Measurements from ENCODE around the gene KIT. TPM values are rescaled to one million over a fixed set of nuclear protein-coding genes. Genes with fewer than 3 reads are reported as not detected.
"Not testable (repeated sequence)": the region's sequence is repeated elsewhere in the genome, so short reads cannot be mapped to it uniquely, and the experiment has no call there.

KIT gene
- total and polyA plus RNA-seq, 10 of the 15 experiments (the other 5 are each of a cell fraction or from before 2014, with no cell fraction given): 0.01 to 0.03 TPM; not detected in 8

GRCh38 chr4:54637325-54637724, 20.4 kb upstream of the KIT start:
- whole genome bisulfite sequencing (ENCODE audit: insufficient coverage, insufficient replicate concordance, low lambda C conversion rate, missing lambda C conversion rate): 34% methylated on average over 4 of the region's 4 CpGs
- in situ Hi-C loops (cut with MboI): no loop called here
- TF ChIP-seq EED (IDR thresholded peaks at IDR 0.05; ENCODE audit: low read depth): no peak
- TF ChIP-seq FOXK2 (IDR thresholded peaks at IDR 0.05): no peak
- TF ChIP-seq CBFB (IDR thresholded peaks at IDR 0.05; ENCODE audit: low read depth): no peak
- TF ChIP-seq PBX3 (IDR thresholded peaks at IDR 0.05; ENCODE audit: insufficient replicate concordance, low read depth, low read length): no peak
- no peak for TF ChIP-seq SP1 (IDR thresholded peaks at IDR 0.05; ENCODE audit: low read depth, low read length)
- CTCF ChIA-PET: no interaction called here
- ATAC-seq (no peak), FAIRE-seq (no peak), DNase-seq (ENCODE audit: low read depth, low spot score) (no peak)
- Histone ChIP-seq H3K36me3 (ENCODE audit: control insufficient read depth in 2 of 2, insufficient read depth in 2 of 2, low read length in 1 of 2) (no peaks in the 10 kb centered on the region), H3K27me3 (replicated peaks in 1 of 2; ENCODE audit: control insufficient read depth in 2 of 2, insufficient read depth in 2 of 2, low read length in 1 of 2) (no peaks in the 10 kb centered on the region), H3K9me3 (replicated peaks; ENCODE audit: control insufficient read depth, insufficient read depth, low read length) (no peaks in the 10 kb centered on the region), H3K9ac (ENCODE audit: control insufficient read depth, insufficient read depth, low read length) (no peak overlapping the region), H4K20me1 (ENCODE audit: control insufficient read depth, insufficient read depth) (no peaks in the 10 kb centered on the region), H3K4me3 (no peak overlapping the region), H3K4me1 (ENCODE audit: control insufficient read depth, insufficient read depth, low read length) (no peaks in the 10 kb centered on the region), H3K27ac (ENCODE audit: control insufficient read depth, insufficient read depth) (no peak overlapping the region), H3K79me2 (ENCODE audit: control insufficient read depth, insufficient read depth, low read length) (no peaks in the 10 kb centered on the region), H2AFZ (ENCODE audit: control insufficient read depth, low read depth, low read length) (no peak overlapping the region), H3K4me2 (ENCODE audit: control insufficient read depth, insufficient read depth) (no peak overlapping the region)
- SMC1A ChIA-PET (ENCODE audit: uncharacterized antibody, unreplicated experiment): no interaction called here
- POLR2A ChIA-PET: no interaction called here
- intact Hi-C loops (cut with micrococcal nuclease; ENCODE audit: unreplicated experiment): no loop called here
- RAD21 ChIA-PET (ENCODE audit: unreplicated experiment): no interaction called here
- no TSS peak for BruUV-seq (replicated peaks)

- POLR2A ChIA-PET; H3K4me3 ChIP-seq; H2AFZ ChIP-seq (ENCODE audit: control insufficient read depth, low read depth, low read length); RAD21 ChIA-PET (ENCODE audit: unreplicated experiment); H3K27ac ChIP-seq (ENCODE audit: control insufficient read depth, insufficient read depth); BruUV-seq (replicated peaks); H3K9ac ChIP-seq (ENCODE audit: control insufficient read depth, insufficient read depth, low read length); H3K27me3 ChIP-seq (replicated peaks in 1 of 2; ENCODE audit: control insufficient read depth in 2 of 2, insufficient read depth in 2 of 2, low read length in 1 of 2); SMC1A ChIA-PET (ENCODE audit: uncharacterized antibody, unreplicated experiment); H4K20me1 ChIP-seq (ENCODE audit: control insufficient read depth, insufficient read depth); intact Hi-C loops (cut with micrococcal nuclease; ENCODE audit: unreplicated experiment); DNase-seq (ENCODE audit: low read depth, low spot score); H3K4me1 ChIP-seq (ENCODE audit: control insufficient read depth, insufficient read depth, low read length); FAIRE-seq; H3K36me3 ChIP-seq (ENCODE audit: control insufficient read depth in 2 of 2, insufficient read depth in 2 of 2, low read length in 1 of 2); CTCF ChIA-PET; ATAC-seq; H3K4me2 ChIP-seq (ENCODE audit: control insufficient read depth, insufficient read depth); H3K79me2 ChIP-seq (ENCODE audit: control insufficient read depth, insufficient read depth, low read length); H3K9me3 ChIP-seq (replicated peaks; ENCODE audit: control insufficient read depth, insufficient read depth, low read length): not testable (repeated sequence)
- 45% methylated on average over 9 of the region's 9 CpGs for WGBS (ENCODE audit: insufficient coverage, insufficient replicate concordance, low lambda C conversion rate, missing lambda C conversion rate)
- in situ Hi-C loops (cut with MboI): loop anchor here (10.0 kb wide), 1 partner anchor 56 kb away; no protein-coding TSS in a partner anchor
These were observed 16.7 kb upstream of the KIT start for GRCh38 chr4:54641101-54641500.

All from GM12878 (cell line).